ENCODE results near the gene ACADVL.

GRCh38 chr17:7228920-7229319 lies 9.2 kb downstream of the ACADVL start:
- TF ChIP-seq, protein P1, sequence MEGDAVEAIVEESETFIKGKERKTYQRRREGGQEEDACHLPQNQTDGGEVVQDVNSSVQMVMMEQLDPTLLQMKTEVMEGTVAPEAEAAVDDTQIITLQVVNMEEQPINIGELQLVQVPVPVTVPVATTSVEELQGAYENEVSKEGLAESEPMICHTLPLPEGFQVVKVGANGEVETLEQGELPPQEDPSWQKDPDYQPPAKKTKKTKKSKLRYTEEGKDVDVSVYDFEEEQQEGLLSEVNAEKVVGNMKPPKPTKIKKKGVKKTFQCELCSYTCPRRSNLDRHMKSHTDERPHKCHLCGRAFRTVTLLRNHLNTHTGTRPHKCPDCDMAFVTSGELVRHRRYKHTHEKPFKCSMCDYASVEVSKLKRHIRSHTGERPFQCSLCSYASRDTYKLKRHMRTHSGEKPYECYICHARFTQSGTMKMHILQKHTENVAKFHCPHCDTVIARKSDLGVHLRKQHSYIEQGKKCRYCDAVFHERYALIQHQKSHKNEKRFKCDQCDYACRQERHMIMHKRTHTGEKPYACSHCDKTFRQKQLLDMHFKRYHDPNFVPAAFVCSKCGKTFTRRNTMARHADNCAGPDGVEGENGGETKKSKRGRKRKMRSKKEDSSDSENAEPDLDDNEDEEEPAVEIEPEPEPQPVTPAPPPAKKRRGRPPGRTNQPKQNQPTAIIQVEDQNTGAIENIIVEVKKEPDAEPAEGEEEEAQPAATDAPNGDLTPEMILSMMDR (IDR thresholded peaks at IDR 0.05) = no peak
- TF ChIP-seq POLR2A (IDR thresholded peaks at IDR 0.05) = no peak

Measured in right lobe of liver (tissue), 4 donors.